ENCODE data around the gene TMEM231.
A peak's percentile ranks its signal among the peaks of the same experiment; 100 is the strongest.

TMEM231 gene

DNA sequence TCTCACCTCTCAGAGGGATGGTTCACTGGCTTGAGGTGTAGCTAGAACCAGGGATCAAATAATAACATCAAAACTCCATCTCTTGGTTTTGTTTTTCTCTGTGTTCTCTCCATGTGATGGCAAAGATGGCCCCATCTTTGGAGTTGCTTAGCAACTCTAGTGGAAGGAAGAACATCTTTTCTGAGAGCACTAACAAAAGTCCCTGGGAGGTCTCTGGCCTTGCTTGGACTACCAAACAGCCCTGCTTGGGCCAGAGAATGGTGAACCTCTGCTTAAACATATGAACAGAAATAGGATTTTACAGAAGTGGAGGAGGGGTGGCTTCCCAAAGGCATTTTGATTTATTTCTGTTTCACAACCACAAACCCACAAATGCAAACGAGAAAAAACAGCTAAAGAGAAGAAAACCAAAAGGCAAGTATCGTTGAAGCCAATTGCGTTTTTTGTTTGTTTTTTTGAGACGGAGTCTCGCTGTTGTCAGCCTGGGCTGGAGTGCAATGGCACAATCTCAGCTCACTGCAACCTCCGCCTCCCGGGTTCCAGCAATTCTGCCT lies 23.3 kb upstream of the TMEM231 start:
- no peak overlapping the region for H3K9ac ChIP-seq (ENCODE audit: low read depth, low read length)
- peaks cover 14% of the 10 kb centered on the region for H3K36me3 ChIP-seq (ENCODE audit: control insufficient read depth, insufficient read depth, low read length)

DNA sequence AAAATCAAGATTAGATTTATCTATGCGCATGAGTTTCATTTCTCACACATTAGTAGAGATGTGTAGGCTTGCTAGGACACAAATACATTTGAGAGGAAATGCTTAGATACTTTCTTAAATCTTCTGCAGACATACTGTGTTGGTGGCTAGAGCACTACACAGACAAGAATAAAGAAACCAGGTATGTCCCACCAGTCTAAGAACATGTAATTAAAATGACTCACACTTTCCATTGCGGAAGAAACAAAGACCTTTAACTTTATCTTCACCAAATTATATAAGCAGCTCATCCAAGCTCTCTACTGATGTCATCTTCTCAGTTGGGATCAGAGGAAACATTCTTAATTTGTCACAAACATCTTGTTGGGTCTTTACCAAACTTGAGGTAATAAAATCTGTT lies 22.7 kb upstream of the TMEM231 start:
- no peak overlapping the region for H3K4me3 ChIP-seq (ENCODE audit: low read depth, low read length)
- no peaks in the 10 kb centered on the region for H3K27me3 ChIP-seq (ENCODE audit: control insufficient read depth, insufficient read depth, low read length)
- peaks cover 18% of the 10 kb centered on the region for H3K36me3 ChIP-seq (ENCODE audit: control insufficient read depth, insufficient read depth, low read length)
- no peaks in the 10 kb centered on the region for H3K9me3 ChIP-seq (ENCODE audit: control insufficient read depth, insufficient read depth, low read length)
- peaks cover 11% of the 10 kb centered on the region for H3K4me1 ChIP-seq (ENCODE audit: control insufficient read depth, insufficient read depth, low read length)
- no peak overlapping the region for H3K9ac ChIP-seq (ENCODE audit: low read depth, low read length)

More for the DNA sequence above, 23.3 kb upstream of the TMEM231 start:
- Histone ChIP-seq H3K27me3 (ENCODE audit: control insufficient read depth, insufficient read depth, low read length) (no peaks in the 10 kb centered on the region), H3K9me3 (ENCODE audit: control insufficient read depth, insufficient read depth, low read length) (no peaks in the 10 kb centered on the region), H3K4me3 (ENCODE audit: low read depth, low read length) (no peak overlapping the region), H3K4me1 (ENCODE audit: control insufficient read depth, insufficient read depth, low read length) (peaks cover 11% of the 10 kb centered on the region)

- Histone ChIP-seq H3K9me3 (ENCODE audit: control insufficient read depth, insufficient read depth, low read length) (no peaks in the 10 kb centered on the region), H3K27me3 (ENCODE audit: control insufficient read depth, insufficient read depth, low read length) (no peaks in the 10 kb centered on the region), H3K36me3 (ENCODE audit: control insufficient read depth, insufficient read depth, low read length) (peaks cover 22% of the 10 kb centered on the region), H3K4me3 (ENCODE audit: low read depth, low read length) (no peak overlapping the region), H3K9ac (ENCODE audit: low read depth, low read length) (no peak overlapping the region), H3K4me1 (ENCODE audit: control insufficient read depth, insufficient read depth, low read length) (peaks cover 11% of the 10 kb centered on the region)
These were observed 22.2 kb upstream of the TMEM231 start for GRCh38 chr16:75578212-75578611.

DNA sequence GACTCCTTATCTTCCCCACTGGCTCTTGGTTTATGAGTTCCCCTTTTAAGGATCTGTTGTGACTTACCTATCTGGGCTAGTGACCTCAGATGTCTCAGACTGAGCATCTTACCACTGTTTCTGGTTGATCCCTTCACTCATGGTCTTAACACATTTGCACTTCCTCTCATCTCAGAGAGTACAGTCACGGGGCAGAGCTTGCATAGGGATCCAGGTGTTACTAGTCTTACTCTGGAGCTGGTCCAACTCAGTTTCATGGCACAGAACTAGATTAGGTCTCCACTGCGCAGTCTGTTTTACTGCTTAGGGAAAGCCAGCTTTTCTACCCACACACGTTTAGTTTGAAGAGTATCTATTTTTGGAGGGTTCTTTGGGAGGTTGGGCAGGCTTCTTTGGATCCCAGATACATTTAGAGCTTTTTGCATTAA lies 20.3 kb upstream of the TMEM231 start:
- no peak overlapping the region for H3K4me3 ChIP-seq (ENCODE audit: low read depth, low read length)
- no peak overlapping the region for H3K9ac ChIP-seq (ENCODE audit: low read depth, low read length)
- H3K36me3 ChIP-seq (ENCODE audit: control insufficient read depth, insufficient read depth, low read length) = peaks cover 28% of the 10 kb centered on the region
- peaks cover 11% of the 10 kb centered on the region for H3K4me1 ChIP-seq (ENCODE audit: control insufficient read depth, insufficient read depth, low read length)
- H3K27me3 ChIP-seq (ENCODE audit: control insufficient read depth, insufficient read depth, low read length) = no peaks in the 10 kb centered on the region
- H3K9me3 ChIP-seq (ENCODE audit: control insufficient read depth, insufficient read depth, low read length) = no peaks in the 10 kb centered on the region

GRCh38 chr16:75575958-75576357 lies 19.9 kb upstream of the TMEM231 start:
- peaks cover 11% of the 10 kb centered on the region for H3K4me1 ChIP-seq (ENCODE audit: control insufficient read depth, insufficient read depth, low read length)
- no peaks in the 10 kb centered on the region for H3K27me3 ChIP-seq (ENCODE audit: control insufficient read depth, insufficient read depth, low read length)
- no peak overlapping the region for H3K9ac ChIP-seq (ENCODE audit: low read depth, low read length)
- H3K9me3 ChIP-seq (ENCODE audit: control insufficient read depth, insufficient read depth, low read length) = no peaks in the 10 kb centered on the region
- no peak overlapping the region for H3K4me3 ChIP-seq (ENCODE audit: low read depth, low read length)
- peaks cover 31% of the 10 kb centered on the region for H3K36me3 ChIP-seq (ENCODE audit: control insufficient read depth, insufficient read depth, low read length)

DNA sequence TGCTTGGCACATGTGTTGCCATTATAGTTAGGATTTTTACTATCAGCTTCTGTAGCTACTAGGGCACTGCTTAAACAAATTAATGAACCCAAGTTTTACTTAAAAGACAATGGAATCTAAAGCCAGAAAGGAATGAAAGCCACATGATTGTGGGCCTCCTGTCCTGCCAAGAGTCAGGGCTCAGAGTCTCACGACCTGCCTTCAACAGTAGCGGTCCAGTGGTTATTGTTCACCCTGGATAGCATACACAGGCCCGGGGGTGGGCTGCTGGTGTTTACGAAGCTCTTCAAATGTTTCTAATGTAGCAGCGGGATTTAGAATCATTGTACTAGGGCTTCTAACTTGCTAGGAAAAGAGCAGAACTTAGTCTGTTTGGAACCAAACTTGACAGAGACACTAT lies 17.9 kb upstream of the TMEM231 start:
- Histone ChIP-seq H3K4me3 (ENCODE audit: low read depth, low read length) (no peak overlapping the region), H3K36me3 (ENCODE audit: control insufficient read depth, insufficient read depth, low read length) (peaks cover 40% of the 10 kb centered on the region), H3K4me1 (ENCODE audit: control insufficient read depth, insufficient read depth, low read length) (peaks cover 11% of the 10 kb centered on the region), H3K9ac (ENCODE audit: low read depth, low read length) (no peak overlapping the region), H3K27me3 (ENCODE audit: control insufficient read depth, insufficient read depth, low read length) (no peaks in the 10 kb centered on the region), H3K9me3 (ENCODE audit: control insufficient read depth, insufficient read depth, low read length) (no peaks in the 10 kb centered on the region)

GRCh38 chr16:75572864-75573542 lies 17.0 kb upstream of the TMEM231 start:
- no peak overlapping the region for H3K9ac ChIP-seq (ENCODE audit: low read depth, low read length)
- peaks cover 11% of the 10 kb centered on the region for H3K4me1 ChIP-seq (ENCODE audit: control insufficient read depth, insufficient read depth, low read length)
- H3K4me3 ChIP-seq (ENCODE audit: low read depth, low read length) = no peak overlapping the region
- H3K27me3 ChIP-seq (ENCODE audit: control insufficient read depth, insufficient read depth, low read length) = no peaks in the 10 kb centered on the region
- H3K9me3 ChIP-seq (ENCODE audit: control insufficient read depth, insufficient read depth, low read length) = no peaks in the 10 kb centered on the region
- peaks cover 42% of the 10 kb centered on the region for H3K36me3 ChIP-seq (ENCODE audit: control insufficient read depth, insufficient read depth, low read length)

DNA sequence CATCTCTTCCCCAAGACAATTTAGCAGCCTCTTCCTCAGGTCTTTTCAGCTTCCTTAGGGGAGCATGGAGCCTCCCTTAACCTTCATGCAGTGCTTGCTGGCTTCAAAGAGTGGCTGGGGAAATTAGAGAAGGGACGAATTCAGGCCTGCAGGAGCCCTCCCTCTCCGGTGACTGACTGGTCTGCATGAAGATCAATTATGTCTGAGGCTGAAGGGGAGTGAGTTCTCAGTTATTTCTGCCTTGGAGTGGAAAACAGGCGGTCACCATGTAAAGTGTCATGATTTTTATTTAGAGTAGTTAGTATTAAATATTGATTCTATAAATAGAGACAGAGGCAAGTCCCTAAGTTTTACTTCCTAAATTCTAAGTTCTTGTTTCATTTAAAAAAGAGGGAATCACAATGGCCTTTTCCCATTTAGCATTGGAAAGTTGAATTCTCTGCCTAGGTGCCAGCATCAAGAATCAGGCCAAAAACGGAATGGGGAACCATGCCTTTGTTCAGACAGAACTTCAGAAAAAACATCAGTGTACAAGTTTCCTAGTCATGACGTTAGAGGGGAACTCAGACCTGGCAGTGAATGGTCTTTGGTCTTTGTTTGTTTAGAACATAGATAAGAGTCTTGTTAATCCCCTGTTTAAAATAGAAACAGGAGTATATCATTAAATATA lies 14.5 kb upstream of the TMEM231 start:
- Histone ChIP-seq H3K4me1 (ENCODE audit: control insufficient read depth, insufficient read depth, low read length) (no peaks in the 10 kb centered on the region), H3K4me3 (ENCODE audit: low read depth, low read length) (no peak overlapping the region), H3K9ac (ENCODE audit: low read depth, low read length) (no peak overlapping the region), H3K36me3 (ENCODE audit: control insufficient read depth, insufficient read depth, low read length) (peaks cover 34% of the 10 kb centered on the region), H3K9me3 (ENCODE audit: control insufficient read depth, insufficient read depth, low read length) (no peaks in the 10 kb centered on the region), H3K27me3 (ENCODE audit: control insufficient read depth, insufficient read depth, low read length) (no peaks in the 10 kb centered on the region)

- peaks cover 6% of the 10 kb centered on the region for H3K4me1 ChIP-seq (ENCODE audit: control insufficient read depth, insufficient read depth, low read length)
- H3K36me3 ChIP-seq (ENCODE audit: control insufficient read depth, insufficient read depth, low read length) = peaks cover 25% of the 10 kb centered on the region
- no peaks in the 10 kb centered on the region for H3K27me3 ChIP-seq (ENCODE audit: control insufficient read depth, insufficient read depth, low read length)
- no peak overlapping the region for H3K4me3 ChIP-seq (ENCODE audit: low read depth, low read length)
- no peaks in the 10 kb centered on the region for H3K9me3 ChIP-seq (ENCODE audit: control insufficient read depth, insufficient read depth, low read length)
- no peak overlapping the region for H3K9ac ChIP-seq (ENCODE audit: low read depth, low read length)
These were observed 11.9 kb upstream of the TMEM231 start for GRCh38 chr16:75567911-75568310.

DNA sequence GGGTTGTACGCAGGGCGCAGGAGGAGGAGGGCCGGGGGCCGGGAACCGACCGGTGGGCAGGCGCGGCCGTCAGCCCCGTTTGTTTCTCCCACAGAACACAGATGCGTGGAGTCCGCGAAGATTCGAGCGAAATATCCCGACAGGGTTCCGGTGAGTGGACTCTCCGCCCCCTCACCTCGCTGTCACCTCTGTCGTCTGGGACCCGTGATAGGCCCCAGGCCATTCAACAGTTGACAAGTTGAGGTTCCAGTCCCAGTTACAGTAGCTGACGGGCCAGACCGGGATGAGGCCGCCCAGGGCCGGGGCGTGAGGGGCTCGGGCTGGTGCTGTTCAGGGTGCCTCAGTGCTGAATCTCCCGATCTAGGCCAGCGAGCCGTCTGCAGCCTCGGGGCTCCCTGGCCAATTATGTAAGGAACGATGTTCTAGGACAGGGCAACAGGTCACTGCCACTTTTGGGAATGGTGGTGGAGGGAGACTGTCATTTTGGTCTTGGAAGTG lies 10.8 kb upstream of the TMEM231 start:
- H3K9me3 ChIP-seq (ENCODE audit: control insufficient read depth, insufficient read depth, low read length) = no peaks in the 10 kb centered on the region
- peaks cover 6% of the 10 kb centered on the region for H3K4me1 ChIP-seq (ENCODE audit: control insufficient read depth, insufficient read depth, low read length)
- no peak overlapping the region for H3K9ac ChIP-seq (ENCODE audit: low read depth, low read length)
- H3K4me3 ChIP-seq (ENCODE audit: low read depth, low read length) = peak overlapping the region; percentile 71
- H3K27me3 ChIP-seq (ENCODE audit: control insufficient read depth, insufficient read depth, low read length) = no peaks in the 10 kb centered on the region
- H3K36me3 ChIP-seq (ENCODE audit: control insufficient read depth, insufficient read depth, low read length) = peaks cover 21% of the 10 kb centered on the region

DNA sequence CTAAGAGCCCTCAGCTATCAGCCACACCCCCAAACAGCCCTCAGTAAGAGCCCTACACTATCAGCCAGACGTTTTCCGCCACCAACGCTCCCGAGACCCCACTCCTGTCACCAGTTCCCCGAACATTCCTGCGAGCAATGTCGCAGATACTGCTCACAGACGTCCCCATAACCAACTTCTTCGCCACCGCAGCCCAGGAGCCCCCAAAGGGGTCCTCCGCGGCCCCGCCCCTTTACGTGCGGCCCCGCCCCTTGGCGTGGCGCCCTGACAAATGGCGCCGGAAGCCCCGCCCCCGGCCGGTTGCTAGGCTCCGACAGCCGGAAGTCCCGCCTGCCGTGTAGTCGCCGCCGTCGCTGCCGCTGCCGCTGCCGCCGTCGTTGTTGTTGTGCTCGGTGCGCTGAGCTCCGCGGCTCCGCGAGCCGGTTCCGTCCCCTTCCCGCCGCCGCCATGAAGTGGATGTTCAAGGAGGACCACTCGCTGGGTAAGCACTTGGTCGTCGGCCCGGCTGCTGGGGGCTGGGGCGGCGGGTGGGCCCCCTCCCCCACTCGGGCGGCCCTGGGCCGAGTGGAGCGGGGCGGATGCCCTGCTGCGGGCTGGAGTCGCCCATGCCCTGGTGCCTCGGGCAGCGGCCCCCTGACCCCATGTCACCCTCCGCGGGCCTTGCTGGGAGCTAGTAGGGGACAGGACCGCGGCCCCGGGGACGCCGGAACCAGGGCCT lies 10.1 kb upstream of the TMEM231 start, which contains the start of gene GABARAPL2:
Gene GABARAPL2 (plus strand): TSS at position 340 of the 718 bp plus-strand sequence. CDS start 108 bp downstream, at position 448.
- Histone ChIP-seq H3K36me3 (ENCODE audit: control insufficient read depth, insufficient read depth, low read length) (peaks cover 19% of the 10 kb centered on the region), H3K9ac (ENCODE audit: low read depth, low read length) (peak within 1 kb of the TSS; percentile 67), H3K9me3 (ENCODE audit: control insufficient read depth, insufficient read depth, low read length) (no peaks in the 10 kb centered on the region), H3K4me1 (ENCODE audit: control insufficient read depth, insufficient read depth, low read length) (peaks cover 6% of the 10 kb centered on the region), H3K4me3 (ENCODE audit: low read depth, low read length) (peak within 1 kb of the TSS; percentile 71), H3K27me3 (ENCODE audit: control insufficient read depth, insufficient read depth, low read length) (no peaks in the 10 kb centered on the region)
